Uterus (tissue), 4 donors: ENCODE results near the gene SGPL1. TPM values are rescaled to one million over a fixed set of nuclear protein-coding genes. Genes with fewer than 3 reads are reported as not detected.

Experiments used
- DNase-seq, 2 donors: peaks; one replicate each; pipeline ENCODE4 v3.0.0-alpha.2; 2019 to 2020
- H3K27ac ChIP-seq, 2 donors: fragments of 200-600 bp; sonication (generic); 1 replicate in 1 of 2; 2 replicates in 1 of 2; pipeline ENCODE4 v1.5.1; 2016 to 2018
- H3K27me3 ChIP-seq, 2 donors: fragments of 200-600 bp; sonication (generic); one replicate each; pipeline ENCODE4 v1.5.1; 2018 to 2019; ENCODE audit warnings: control low read depth in 1 of 2
- H3K36me3 ChIP-seq, 2 donors: fragments of 200-600 bp; sonication (generic); one replicate each; pipeline ENCODE4 v1.5.1; 2019; ENCODE audit warnings: control low read depth in 1 of 2
- H3K4me1 ChIP-seq, 2 donors: fragments of 200-600 bp; sonication (generic); one replicate each; pipeline ENCODE4 v1.5.1; 2018 to 2019; ENCODE audit warnings: control low read depth in 1 of 2
- H3K4me3 ChIP-seq, 2 donors: fragments of 200-600 bp; sonication (generic); 1 replicate in 1 of 2; 2 replicates in 1 of 2; pipeline ENCODE4 v1.5.1; 2018 to 2019; ENCODE audit warnings: mild to moderate bottlenecking in 1 of 2
- H3K9me3 ChIP-seq, 2 donors: fragments of 200-600 bp; sonication (generic); one replicate each; pipeline ENCODE4 v1.5.1; 2019; ENCODE audit warnings: control low read depth in 1 of 2
- CTCF ChIP-seq, 4 experiments: fragments of 200-600 bp in 2 of 4; fragments of 450-650 bp in 2 of 4; sonication (generic) in 2 of 4; IDR thresholded peaks; one replicate each; pipeline ENCODE4 v1.5.1; 2016 to 2019; ENCODE audit warnings: antibody characterized with exemption in 4 of 4, mild to moderate bottlenecking in 2 of 4, moderate library complexity in 1 of 4
- POLR2A ChIP-seq, 2 donors: fragments of 450-650 bp; IDR thresholded peaks; one replicate each; pipeline ENCODE4 v1.6.1; 2016; ENCODE audit warnings: antibody characterized with exemption in 2 of 2, mild to moderate bottlenecking in 1 of 2, moderate library complexity in 1 of 2
- intact Hi-C: fragments of 100-400 bp; cut with DNase I; formaldehyde crosslinking; loops from one replicate; pipeline ENCODE4 v1.15.1; 2023; ENCODE audit warnings: low total_unique reads
- total RNA-seq, 4 donors: library from RNA; depleted of rRNA in 3 of 4; stranded (reverse); fragments of >200 nt in 3 of 4; gene quantifications; one replicate each; pipeline versions ENCODE4 v1.1.0 to v1.2.4, GENCODE V29; 2014 to 2023
- donor health status: DM: yes; HTN: yes; CAD: no.

SGPL1 gene
- total RNA-seq, 4 donors from 2014 or later, result 13.3 to 59.7 (median 27.3) TPM

DNA sequence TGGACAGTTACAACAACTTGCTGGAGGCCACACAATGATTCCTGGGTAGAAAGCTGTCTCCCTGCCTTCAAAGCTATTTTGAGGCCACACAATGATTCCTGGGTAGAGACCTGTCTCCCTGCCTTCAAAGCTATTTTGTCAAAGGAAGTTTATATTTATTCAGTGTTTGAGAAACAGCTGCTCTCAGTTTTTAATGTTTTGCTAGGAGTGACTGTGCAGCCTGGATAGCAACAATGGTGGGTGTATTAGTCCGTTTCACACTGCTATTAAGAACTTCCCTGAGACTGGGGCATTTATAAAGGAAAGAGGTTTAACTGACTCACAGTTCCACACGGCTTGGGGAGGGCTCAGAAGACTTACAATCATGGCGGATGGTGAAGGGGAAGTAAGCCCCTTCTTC, 3.9 kb upstream of the SGPL1 start:
- H3K36me3 ChIP-seq, result no peaks in the 10 kb centered on the region
- TF ChIP-seq POLR2A (IDR thresholded peaks at IDR 0.05) (no peak), CTCF (IDR thresholded peaks at IDR 0.05) (no peak)
- H3K27ac ChIP-seq, result no peak overlapping the region
- no peak overlapping the region for H3K4me3 ChIP-seq
- intact Hi-C loops, result no loop called here
- H3K9me3 ChIP-seq, result no peaks in the 10 kb centered on the region
- H3K27me3 ChIP-seq, result no peaks in the 10 kb centered on the region
- no peak for DNase-seq
- H3K4me1 ChIP-seq, result no peaks in the 10 kb centered on the region

DNA sequence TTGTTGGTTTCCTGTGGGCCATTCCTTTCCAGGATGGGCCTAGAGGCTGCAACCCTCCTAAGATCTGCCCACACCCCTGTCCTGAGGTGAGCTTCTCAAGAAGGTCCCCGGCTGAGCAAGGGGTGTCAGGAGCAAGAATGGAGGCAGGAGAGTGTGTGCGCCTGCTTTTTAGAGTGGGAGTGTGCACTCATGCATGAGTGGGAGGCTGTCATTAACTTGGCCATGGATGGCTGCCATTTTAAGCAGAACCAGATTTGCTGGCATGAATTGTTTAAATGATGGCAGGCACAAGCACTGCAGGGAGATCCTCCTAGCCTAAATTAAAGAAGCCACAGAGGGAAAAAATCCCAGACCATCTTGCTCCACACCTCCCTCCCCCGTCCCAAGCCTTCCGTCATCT, 2.9 kb upstream of the SGPL1 start:
- TF ChIP-seq POLR2A (IDR thresholded peaks at IDR 0.05), result no peak
- TF ChIP-seq CTCF (IDR thresholded peaks at IDR 0.05), result no peak
- Histone ChIP-seq H3K36me3 (no peaks in the 10 kb centered on the region), H3K4me1 (peaks cover 0 to 6% of the 10 kb centered on the region in 2 donors), H3K9me3 (no peaks in the 10 kb centered on the region), H3K27me3 (no peaks in the 10 kb centered on the region), H3K4me3 (no peak overlapping the region), H3K27ac (no peak overlapping the region)
- no peak for DNase-seq
- intact Hi-C loops, result no loop called here

- Histone ChIP-seq H3K4me3 (no peak overlapping the region), H3K27me3 (no peaks in the 10 kb centered on the region), H3K4me1 (peaks cover 0 to 6% of the 10 kb centered on the region in 2 donors), H3K9me3 (no peaks in the 10 kb centered on the region), H3K36me3 (no peaks in the 10 kb centered on the region), H3K27ac (peak overlapping the region in 1 of 2 donors; percentile 97)
- intact Hi-C loops, result no loop called here
- no peak for TF ChIP-seq POLR2A (IDR thresholded peaks at IDR 0.05)
- no peak for TF ChIP-seq CTCF (IDR thresholded peaks at IDR 0.05)
- DNase-seq, result no peak
These were observed 1.6 kb upstream of the SGPL1 start for GRCh38 chr10:70814126-70814525.

- TF ChIP-seq CTCF (IDR thresholded peaks at IDR 0.05), result no peak
- TF ChIP-seq POLR2A (IDR thresholded peaks at IDR 0.05), result peak; percentile 28 to 54
- no peaks in the 10 kb centered on the region for H3K27me3 ChIP-seq
- H3K4me1 ChIP-seq, result peaks cover 0 to 6% of the 10 kb centered on the region in 2 donors
- H3K36me3 ChIP-seq, result no peaks in the 10 kb centered on the region
- H3K4me3 ChIP-seq, result peak overlapping the region; percentile 56 to 87
- intact Hi-C loops, result loop anchor here (5.0 kb wide), 1 partner anchor 66 kb away; no protein-coding TSS in a partner anchor
- peak overlapping the region; percentile 90 to 97 for H3K27ac ChIP-seq
- no peaks in the 10 kb centered on the region for H3K9me3 ChIP-seq
- peak; percentile 61 to 75 for DNase-seq
These were observed 609 bp downstream of the SGPL1 start for GRCh38 chr10:70816220-70816894.

DNA sequence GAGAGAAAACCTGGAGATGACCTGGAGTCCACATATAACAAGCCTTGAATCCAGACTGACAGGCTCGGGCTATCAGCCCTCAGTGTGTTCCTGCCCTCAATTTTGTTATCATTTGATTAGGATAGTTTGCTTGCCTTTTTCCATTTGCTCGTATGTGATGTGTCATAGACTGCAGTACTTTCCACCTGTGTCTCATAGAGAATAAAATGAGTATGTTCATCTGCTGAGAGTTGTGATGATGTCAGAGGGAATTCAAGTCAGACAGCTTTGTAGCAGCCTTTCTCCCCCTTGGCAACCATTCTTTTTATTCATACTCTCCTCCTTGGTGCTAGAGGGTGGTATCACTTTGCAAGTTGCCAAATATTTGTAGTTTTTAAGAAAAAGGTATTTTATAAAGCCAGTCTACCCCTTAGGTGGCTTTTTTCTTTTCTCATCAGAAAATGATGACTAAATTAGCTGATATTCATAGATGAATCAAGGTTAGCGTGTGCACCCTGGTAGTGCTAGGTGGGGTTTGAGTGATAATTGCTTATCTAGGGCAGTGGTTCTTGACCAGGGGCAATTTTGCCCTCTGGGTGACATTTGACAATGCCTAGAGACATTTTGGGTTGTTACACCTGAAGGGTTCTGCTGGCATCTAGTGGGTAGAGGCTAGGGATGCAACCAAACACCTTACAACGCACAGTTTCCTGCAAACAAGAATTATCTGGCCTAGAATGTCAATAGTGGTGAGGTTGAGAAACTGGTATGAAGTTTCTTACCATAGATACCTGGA, 5.4 kb downstream of the SGPL1 start:
- intact Hi-C loops, result no loop called here
- Histone ChIP-seq H3K4me1 (peaks cover 0 to 6% of the 10 kb centered on the region in 2 donors), H3K36me3 (no peaks in the 10 kb centered on the region), H3K27me3 (no peaks in the 10 kb centered on the region), H3K4me3 (no peak overlapping the region), H3K9me3 (no peaks in the 10 kb centered on the region), H3K27ac (no peak overlapping the region)
- DNase-seq, result no peak
- TF ChIP-seq POLR2A (IDR thresholded peaks at IDR 0.05), result no peak
- TF ChIP-seq CTCF (IDR thresholded peaks at IDR 0.05), result no peak
